NCI-H2107 (cell line): ENCODE measurements around the gene ZNRF3.

Source experiments
- DNase-seq: peaks from one replicate; lab custom pipeline; 2025; lab: John Stamatoyannopoulos, UW

Gene ZNRF3

GRCh38 chr22:29092243-29092642 is 208.9 kb downstream of the ZNRF3 start:
- DNase-seq = no peak

GRCh38 chr22:29093030-29093429 is 209.7 kb downstream of the ZNRF3 start:
- no peak for DNase-seq

- DNase-seq = no peak
Measured at GRCh38 chr22:29093501-29094300, 210.3 kb downstream of the ZNRF3 start.

GRCh38 chr22:29095459-29095858 is 212.1 kb downstream of the ZNRF3 start:
- DNase-seq = no peak

- DNase-seq = no peak
Measured at GRCh38 chr22:29096736-29097669, 213.6 kb downstream of the ZNRF3 start.

- no peak for DNase-seq
Measured at GRCh38 chr22:29098296-29098695, 214.9 kb downstream of the ZNRF3 start.

GRCh38 chr22:29102300-29102699 is 218.9 kb downstream of the ZNRF3 start:
- DNase-seq = no peak

GRCh38 chr22:29103121-29103520 is 219.7 kb downstream of the ZNRF3 start:
- no peak for DNase-seq

- no peak for DNase-seq
Measured at GRCh38 chr22:29105468-29105867, 222.1 kb downstream of the ZNRF3 start.

GRCh38 chr22:29106839-29107238 is 223.5 kb downstream of the ZNRF3 start:
- DNase-seq = no peak
